ENCODE measurements around the gene HOXB9. TPM values are rescaled to one million over a fixed set of nuclear protein-coding genes. Genes with fewer than 3 reads are reported as not detected.
A peak's percentile ranks its signal among the peaks of the same experiment; 100 is the strongest.

The HOXB9 gene
- total and polyA plus RNA-seq, 9 of the 15 experiments (the other 6 are each of a cell fraction or from before 2014, with no cell fraction given), result 3.1 to 196 (median 77.6) TPM

DNA sequence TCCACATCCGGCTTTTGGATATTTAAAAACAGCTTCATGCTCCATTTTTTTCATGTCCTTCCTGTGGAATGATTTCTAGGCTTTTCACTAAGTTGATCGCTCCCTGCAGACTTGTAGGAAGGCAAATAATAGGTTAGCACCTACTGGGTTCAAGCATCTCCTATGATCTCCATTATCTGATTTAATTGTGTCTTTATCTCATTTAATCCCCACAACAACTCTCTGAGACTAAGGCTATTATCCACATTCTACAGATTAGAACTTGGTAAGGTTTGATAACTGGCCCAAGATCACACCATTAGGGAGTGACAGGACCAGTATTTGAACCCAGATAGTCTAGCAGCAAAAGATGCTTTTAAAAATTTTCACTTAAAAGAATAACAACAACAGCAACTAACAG is 46.2 kb upstream of the HOXB9 start:
- H3K4me2 ChIP-seq (ENCODE audit: insufficient read depth, low read length), result no peak overlapping the region
- FAIRE-seq (no peak), ATAC-seq (no peak), DNase-seq (ENCODE audit: extremely low read depth in 1 of 4, low spot score in 3 of 4) (no peak)
- H3K27me3 ChIP-seq (ENCODE audit: control insufficient read depth in 2 of 2, insufficient read depth in 2 of 2, low read length in 2 of 2), result peaks cover 3 to 6% of the 10 kb centered on the region in 2 experiments; a peak in 3 of 5 replicates
- peak overlapping the region; percentile 95 for H2AFZ ChIP-seq (ENCODE audit: low read depth, low read length)
- no peaks in the 10 kb centered on the region for H3K4me1 ChIP-seq (replicated peaks in 1 of 2; ENCODE audit: control insufficient read depth in 2 of 2, insufficient read depth in 2 of 2, low read length in 2 of 2)
- TF ChIP-seq, protein P1, sequence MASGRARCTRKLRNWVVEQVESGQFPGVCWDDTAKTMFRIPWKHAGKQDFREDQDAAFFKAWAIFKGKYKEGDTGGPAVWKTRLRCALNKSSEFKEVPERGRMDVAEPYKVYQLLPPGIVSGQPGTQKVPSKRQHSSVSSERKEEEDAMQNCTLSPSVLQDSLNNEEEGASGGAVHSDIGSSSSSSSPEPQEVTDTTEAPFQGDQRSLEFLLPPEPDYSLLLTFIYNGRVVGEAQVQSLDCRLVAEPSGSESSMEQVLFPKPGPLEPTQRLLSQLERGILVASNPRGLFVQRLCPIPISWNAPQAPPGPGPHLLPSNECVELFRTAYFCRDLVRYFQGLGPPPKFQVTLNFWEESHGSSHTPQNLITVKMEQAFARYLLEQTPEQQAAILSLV (tag; IDR thresholded peaks at IDR 0.05), result no peak
- TF ChIP-seq DACH1 (IDR thresholded peaks at IDR 0.05; ENCODE audit: partially characterized antibody) (no peak), BRCA1 (IDR thresholded peaks at IDR 0.05) (no peak), BRCA1 (CRISPR knock-in tag; IDR thresholded peaks at IDR 0.05) (no peak), MED1 (CRISPR knock-in tag; IDR thresholded peaks at IDR 0.05; ENCODE audit: borderline replicate concordance) (no peak), NONO (IDR thresholded peaks at IDR 0.05; ENCODE audit: low read depth in 2 of 2, low read length in 1 of 2) (no peak), ZNF212 (CRISPR knock-in tag; IDR thresholded peaks at IDR 0.05) (no peak), XRCC3 (IDR thresholded peaks at IDR 0.05) (no peak), ASH1L (IDR thresholded peaks at IDR 0.05; ENCODE audit: borderline replicate concordance, low read depth, partially characterized antibody) (no peak), MAFG (tag; conservative IDR thresholded peaks at IDR 0.05) (no peak)
- TF ChIP-seq, protein P2, sequence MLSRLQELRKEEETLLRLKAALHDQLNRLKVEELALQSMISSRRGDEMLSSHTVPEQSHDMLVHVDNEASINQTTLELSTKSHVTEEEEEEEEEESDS (CRISPR knock-in tag; IDR thresholded peaks at IDR 0.05), result no peak
- TF ChIP-seq, protein P3, sequence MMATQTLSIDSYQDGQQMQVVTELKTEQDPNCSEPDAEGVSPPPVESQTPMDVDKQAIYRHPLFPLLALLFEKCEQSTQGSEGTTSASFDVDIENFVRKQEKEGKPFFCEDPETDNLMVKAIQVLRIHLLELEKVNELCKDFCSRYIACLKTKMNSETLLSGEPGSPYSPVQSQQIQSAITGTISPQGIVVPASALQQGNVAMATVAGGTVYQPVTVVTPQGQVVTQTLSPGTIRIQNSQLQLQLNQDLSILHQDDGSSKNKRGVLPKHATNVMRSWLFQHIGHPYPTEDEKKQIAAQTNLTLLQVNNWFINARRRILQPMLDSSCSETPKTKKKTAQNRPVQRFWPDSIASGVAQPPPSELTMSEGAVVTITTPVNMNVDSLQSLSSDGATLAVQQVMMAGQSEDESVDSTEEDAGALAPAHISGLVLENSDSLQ (IDR thresholded peaks at IDR 0.05), result no peak
- H3K9ac ChIP-seq (ENCODE audit: insufficient read depth in 1 of 2, low read depth in 2 of 2, low read length in 2 of 2), result no peak overlapping the region
- ChIA-PET CTCF (ENCODE audit: low intra/inter-chr PET ratio) (interaction anchor here (1.8 to 3.2 kb wide), 2 partner anchors 118 to 206 kb away, joined by 6 to 24 read pairs; no protein-coding TSS in a partner anchor), POLR2A (interaction anchor here (0.6 to 2.3 kb wide), 4 partner anchors 11 to 704 kb away, joined by 3 to 16 read pairs (median 3); partner anchors contain the start of gene ATP5MC1)
- no peaks in the 10 kb centered on the region for H3K79me2 ChIP-seq (ENCODE audit: control insufficient read depth, insufficient read depth, low read length)
- BruUV-seq (replicated peaks), result no TSS peak
- 65% methylated on average over 2 of the region's 2 CpGs for WGBS (ENCODE audit: insufficient coverage, low coverage, missing lambda C conversion rate)
- H3K9me1 ChIP-seq (ENCODE audit: control insufficient read depth, insufficient read depth, low read length), result no peaks in the 10 kb centered on the region
- intact Hi-C loops (cut with micrococcal nuclease), result no loop called here
- H3K9me3 ChIP-seq (replicated peaks; ENCODE audit: control insufficient read depth, insufficient read depth, low read depth, low read length), result no peaks in the 10 kb centered on the region
- H3K36me3 ChIP-seq (ENCODE audit: control insufficient read depth, insufficient read depth, low read length), result no peaks in the 10 kb centered on the region
- no peak overlapping the region for H3K27ac ChIP-seq (ENCODE audit: extremely low read depth, low read depth, low read length)
- no peaks in the 10 kb centered on the region for H4K20me1 ChIP-seq (replicated peaks; ENCODE audit: control insufficient read depth, insufficient read depth, low read length)
- in situ Hi-C loops (cut with MboI), result no loop called here
- no peak overlapping the region for H3K4me3 ChIP-seq

Data from K562 (cell line).